Measurements from ENCODE around the gene PDK1. TPM values are rescaled to one million over a fixed set of nuclear protein-coding genes. Genes with fewer than 3 reads are reported as not detected.
"Not testable (repeated sequence)": the region's sequence is repeated elsewhere in the genome, so short reads cannot be mapped to it uniquely, and the experiment has no call there.

The PDK1 gene
- polyA plus RNA-seq, 3 donors: 5.4 to 10.3 (median 9.7) TPM

GRCh38 chr2:172531309-172531708 lies 24.6 kb upstream of the PDK1 start:
- Histone ChIP-seq H3K4me1 (ENCODE audit: control insufficient read depth in 1 of 2, insufficient read depth in 2 of 2, low read length in 2 of 2) (no peaks in the 10 kb centered on the region), H3K79me2 (ENCODE audit: insufficient read depth, low read length) (no peaks in the 10 kb centered on the region), H3K27ac (ENCODE audit: low read depth in 1 of 2, low read length in 2 of 2) (no peak overlapping the region), H3K27me3 (ENCODE audit: control insufficient read depth in 2 of 2, insufficient read depth in 2 of 2, low read length in 2 of 2) (no peaks in the 10 kb centered on the region), H4K20me1 (ENCODE audit: insufficient read depth, low read length) (no peaks in the 10 kb centered on the region), H3K9ac (ENCODE audit: insufficient read depth, low read length, poor library complexity, severe bottlenecking) (no peak overlapping the region), H3K9me3 (replicated peaks in 1 of 2; ENCODE audit: control insufficient read depth in 1 of 2, insufficient read depth in 1 of 2, low read length in 2 of 2) (peaks cover 30 to 39% of the 10 kb centered on the region in 2 donors), H3K4me2 (replicated peaks; ENCODE audit: extremely low read depth, low read length, poor library complexity, severe bottlenecking) (no peak overlapping the region), H3K4me3 (replicated peaks in 1 of 3; ENCODE audit: low read depth in 2 of 3, low read length in 3 of 3) (no peak overlapping the region), H3K36me3 (replicated peaks in 1 of 2; ENCODE audit: control insufficient read depth in 1 of 2, insufficient read depth in 2 of 2, low read length in 2 of 2) (no peaks in the 10 kb centered on the region), H2AFZ (ENCODE audit: insufficient read depth, low read depth, low read length, poor library complexity, severe bottlenecking) (no peak overlapping the region)
- TF ChIP-seq CTCF (IDR thresholded peaks at IDR 0.05): no peak
- no CpG with 5 or more reads among the region's 2 CpGs for WGBS (ENCODE audit: insufficient coverage)
- intact Hi-C loops (cut with micrococcal nuclease): no loop called here
- H3K9me3 Mint-ChIP-seq: peaks cover 24 to 63% (median 46%) of the 10 kb centered on the region in 7 donors
- H3K36me3 Mint-ChIP-seq: peaks cover 9 to 11% of the 10 kb centered on the region in 2 donors
- no peaks in the 10 kb centered on the region for H3K27me3 Mint-ChIP-seq (ENCODE audit: low read depth in 3 of 3)
- H3K4me1 Mint-ChIP-seq: no peaks in the 10 kb centered on the region
- no peak overlapping the region for H3K4me3 Mint-ChIP-seq
- DNase-seq: no peak
- no peak overlapping the region for H3K27ac Mint-ChIP-seq

DNA sequence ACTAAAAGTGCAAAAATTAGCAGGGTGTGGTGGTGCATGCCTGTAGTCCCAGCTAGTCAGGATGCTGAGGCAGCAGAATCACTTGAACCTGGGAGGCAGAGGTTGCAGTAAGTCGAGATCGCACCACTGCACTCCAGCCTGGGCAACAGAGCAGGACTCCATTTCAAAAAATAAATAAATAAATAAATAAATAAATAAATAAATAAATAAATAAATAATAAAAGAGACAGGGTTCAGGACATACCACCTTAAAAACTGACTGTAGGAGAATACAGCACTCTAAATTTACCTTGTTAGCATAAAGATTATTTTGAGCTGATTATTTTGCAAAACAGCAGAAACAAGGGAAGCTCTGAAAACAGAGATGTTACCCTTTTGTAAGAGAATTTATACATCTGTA lies 23.4 kb upstream of the PDK1 start:
- intact Hi-C loops (cut with micrococcal nuclease); H3K27ac ChIP-seq (ENCODE audit: low read depth in 1 of 2, low read length in 2 of 2); H3K79me2 ChIP-seq (ENCODE audit: insufficient read depth, low read length); H3K4me2 ChIP-seq (replicated peaks; ENCODE audit: extremely low read depth, low read length, poor library complexity, severe bottlenecking); H3K4me1 ChIP-seq (ENCODE audit: control insufficient read depth in 1 of 2, insufficient read depth in 2 of 2, low read length in 2 of 2); H2AFZ ChIP-seq (ENCODE audit: insufficient read depth, low read depth, low read length, poor library complexity, severe bottlenecking); H3K27me3 ChIP-seq (ENCODE audit: control insufficient read depth in 2 of 2, insufficient read depth in 2 of 2, low read length in 2 of 2); H3K36me3 ChIP-seq (replicated peaks in 1 of 2; ENCODE audit: control insufficient read depth in 1 of 2, insufficient read depth in 2 of 2, low read length in 2 of 2); DNase-seq; H3K9ac ChIP-seq (ENCODE audit: insufficient read depth, low read length, poor library complexity, severe bottlenecking); H3K4me3 Mint-ChIP-seq; H3K4me3 ChIP-seq (replicated peaks in 1 of 3; ENCODE audit: low read depth in 2 of 3, low read length in 3 of 3); H4K20me1 ChIP-seq (ENCODE audit: insufficient read depth, low read length); H3K27me3 Mint-ChIP-seq (ENCODE audit: low read depth in 3 of 3); H3K4me1 Mint-ChIP-seq; H3K27ac Mint-ChIP-seq: not testable (repeated sequence)
- H3K9me3 Mint-ChIP-seq: peaks cover 29 to 68% (median 51%) of the 10 kb centered on the region in 7 donors
- H3K36me3 Mint-ChIP-seq: peaks cover 9 to 16% of the 10 kb centered on the region in 2 donors
- no CpG with 5 or more reads among the region's 2 CpGs for WGBS (ENCODE audit: insufficient coverage)
- H3K9me3 ChIP-seq (replicated peaks in 1 of 2; ENCODE audit: control insufficient read depth in 1 of 2, insufficient read depth in 1 of 2, low read length in 2 of 2): peaks cover 27 to 43% of the 10 kb centered on the region in 2 donors

All from CD14-positive monocyte (primary cell).